ENCODE data around the gene TEX36. TPM values are rescaled to one million over a fixed set of nuclear protein-coding genes. Genes with fewer than 3 reads are reported as not detected.

Gene TEX36
- total and polyA plus RNA-seq, 2 donors (not counting 1 experiment from before 2014, with no cell fraction given) = not detected

- H3K36me3 ChIP-seq (ENCODE audit: control insufficient read depth, insufficient read depth, low read length) = no peaks in the 10 kb centered on the region
- H4K20me1 ChIP-seq (ENCODE audit: control insufficient read depth, extremely low read depth, insufficient read depth, low read length) = no peaks in the 10 kb centered on the region
- no peak for DNase-seq (ENCODE audit: low read depth in 2 of 2)
- H3K4me3 ChIP-seq (replicated peaks in 1 of 4; ENCODE audit: control extremely low read depth in 1 of 4, insufficient read depth in 1 of 4, low read depth in 3 of 4, low read length in 4 of 4) = no peak overlapping the region
- H3K79me2 ChIP-seq (ENCODE audit: control insufficient read depth, insufficient read depth, low read length) = no peaks in the 10 kb centered on the region
- no peaks in the 10 kb centered on the region for H3K27me3 ChIP-seq (ENCODE audit: control insufficient read depth, insufficient read depth, low read length)
- no peak overlapping the region for H2AFZ ChIP-seq (ENCODE audit: low read length)
- H3K4me2 ChIP-seq (ENCODE audit: extremely low read depth, insufficient read depth, low read length) = no peak overlapping the region
- no peak overlapping the region for H3K27ac ChIP-seq (ENCODE audit: insufficient read depth, low read length)
- no peak overlapping the region for H3K9ac ChIP-seq (ENCODE audit: insufficient read depth, low read length)
- no peaks in the 10 kb centered on the region for H3K4me1 ChIP-seq (ENCODE audit: control insufficient read depth, extremely low read depth, insufficient read depth, low read length)
- H3K9me3 ChIP-seq (ENCODE audit: control insufficient read depth, insufficient read depth, low read depth, low read length) = no peaks in the 10 kb centered on the region
- TF ChIP-seq CTCF (conservative IDR thresholded peaks at IDR 0.05 in 1 of 2, IDR thresholded peaks at IDR 0.05 in 1 of 2; ENCODE audit: low read depth in 1 of 2, low read length in 2 of 2) (no peak), EZH2 (IDR thresholded peaks at IDR 0.05; ENCODE audit: low read length, missing control alignments) (no peak)
Measured at GRCh38 chr10:125626671-125627070, 56.3 kb downstream of the TEX36 start.

DNA sequence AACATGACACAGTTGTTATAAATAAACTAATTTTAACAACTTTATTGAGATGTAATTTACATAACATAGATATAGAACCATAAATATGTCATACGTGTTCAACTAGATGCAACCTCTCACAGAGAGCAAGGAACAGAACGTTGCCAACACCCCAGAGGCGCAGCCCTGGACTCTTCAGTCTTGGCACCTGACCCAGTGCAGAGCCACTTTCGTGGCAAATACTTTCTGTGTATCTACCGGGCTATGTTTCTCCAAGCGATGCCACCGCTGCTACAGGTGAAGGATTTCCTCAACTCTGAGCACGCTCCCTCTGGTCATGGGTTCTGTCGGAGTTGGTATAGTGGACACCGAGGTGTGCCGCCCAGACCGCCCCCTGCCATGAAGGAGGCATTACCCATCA is 57.4 kb downstream of the TEX36 start:
- H3K36me3 ChIP-seq (ENCODE audit: control insufficient read depth, insufficient read depth, low read length) = no peaks in the 10 kb centered on the region
- no peak overlapping the region for H2AFZ ChIP-seq (ENCODE audit: low read length)
- H3K79me2 ChIP-seq (ENCODE audit: control insufficient read depth, insufficient read depth, low read length) = no peaks in the 10 kb centered on the region
- DNase-seq (ENCODE audit: low read depth in 2 of 2) = no peak
- H3K27ac ChIP-seq (ENCODE audit: insufficient read depth, low read length) = no peak overlapping the region
- no peak overlapping the region for H3K9ac ChIP-seq (ENCODE audit: insufficient read depth, low read length)
- no peaks in the 10 kb centered on the region for H3K9me3 ChIP-seq (ENCODE audit: control insufficient read depth, insufficient read depth, low read depth, low read length)
- H3K4me1 ChIP-seq (ENCODE audit: control insufficient read depth, extremely low read depth, insufficient read depth, low read length) = no peaks in the 10 kb centered on the region
- no peaks in the 10 kb centered on the region for H3K27me3 ChIP-seq (ENCODE audit: control insufficient read depth, insufficient read depth, low read length)
- no peak for TF ChIP-seq CTCF (conservative IDR thresholded peaks at IDR 0.05 in 1 of 2, IDR thresholded peaks at IDR 0.05 in 1 of 2; ENCODE audit: low read depth in 1 of 2, low read length in 2 of 2)
- no peak for TF ChIP-seq EZH2 (IDR thresholded peaks at IDR 0.05; ENCODE audit: low read length, missing control alignments)
- H4K20me1 ChIP-seq (ENCODE audit: control insufficient read depth, extremely low read depth, insufficient read depth, low read length) = no peaks in the 10 kb centered on the region
- no peak overlapping the region for H3K4me3 ChIP-seq (replicated peaks in 1 of 4; ENCODE audit: control extremely low read depth in 1 of 4, insufficient read depth in 1 of 4, low read depth in 3 of 4, low read length in 4 of 4)
- no peak overlapping the region for H3K4me2 ChIP-seq (ENCODE audit: extremely low read depth, insufficient read depth, low read length)

GRCh38 chr10:125624800-125625199 is 58.2 kb downstream of the TEX36 start:
- Histone ChIP-seq H3K36me3 (ENCODE audit: control insufficient read depth, insufficient read depth, low read length) (no peaks in the 10 kb centered on the region), H4K20me1 (ENCODE audit: control insufficient read depth, extremely low read depth, insufficient read depth, low read length) (no peaks in the 10 kb centered on the region), H3K27ac (ENCODE audit: insufficient read depth, low read length) (no peak overlapping the region), H3K27me3 (ENCODE audit: control insufficient read depth, insufficient read depth, low read length) (no peaks in the 10 kb centered on the region), H2AFZ (ENCODE audit: low read length) (no peak overlapping the region), H3K9me3 (ENCODE audit: control insufficient read depth, insufficient read depth, low read depth, low read length) (no peaks in the 10 kb centered on the region), H3K79me2 (ENCODE audit: control insufficient read depth, insufficient read depth, low read length) (no peaks in the 10 kb centered on the region), H3K4me1 (ENCODE audit: control insufficient read depth, extremely low read depth, insufficient read depth, low read length) (no peaks in the 10 kb centered on the region), H3K9ac (ENCODE audit: insufficient read depth, low read length) (no peak overlapping the region), H3K4me2 (ENCODE audit: extremely low read depth, insufficient read depth, low read length) (no peak overlapping the region), H3K4me3 (replicated peaks in 1 of 4; ENCODE audit: control extremely low read depth in 1 of 4, insufficient read depth in 1 of 4, low read depth in 3 of 4, low read length in 4 of 4) (no peak overlapping the region)
- DNase-seq (ENCODE audit: low read depth in 2 of 2) = no peak
- TF ChIP-seq CTCF (conservative IDR thresholded peaks at IDR 0.05 in 1 of 2, IDR thresholded peaks at IDR 0.05 in 1 of 2; ENCODE audit: low read depth in 1 of 2, low read length in 2 of 2) (no peak), EZH2 (IDR thresholded peaks at IDR 0.05; ENCODE audit: low read length, missing control alignments) (no peak)
